ENCODE measurements around the gene SYT11.

Gene SYT11

GRCh38 chr1:155859881-155860871 is 809 bp downstream of the SYT11 start (continued):
- no peak for TF ChIP-seq AEBP2 (tag by site-specific recombination; IDR thresholded peaks at IDR 0.05; ENCODE audit: borderline replicate concordance)
- peak; percentile 36; the same call in 1 of the 2 replicates for TF ChIP-seq ZNF76 (tag by site-specific recombination; IDR thresholded peaks at IDR 0.05; ENCODE audit: borderline replicate concordance, low read depth)
- TF ChIP-seq OVOL3 (tag by site-specific recombination; IDR thresholded peaks at IDR 0.05): no peak
- TF ChIP-seq ZNF394 (tag by site-specific recombination; IDR thresholded peaks at IDR 0.05; ENCODE audit: borderline replicate concordance): peak; percentile 27; the same call in 1 of the 2 replicates
- peak; percentile 82; the same call in 1 of the 2 replicates for TF ChIP-seq ZEB2 (tag by site-specific recombination; IDR thresholded peaks at IDR 0.05)
- 0 out of 2 replicates have a peak, but pooled peaks have one; percentile 22 for TF ChIP-seq BCL11B (tag by site-specific recombination; IDR thresholded peaks at IDR 0.05; ENCODE audit: low read depth)
- TF ChIP-seq ZSCAN23 (tag by site-specific recombination; IDR thresholded peaks at IDR 0.05): 0 out of 2 replicates have a peak, but pooled peaks have one; percentile 51
- TF ChIP-seq ZNF280D (tag by site-specific recombination; IDR thresholded peaks at IDR 0.05): no peak
- TF ChIP-seq ZNF280C (tag by site-specific recombination; IDR thresholded peaks at IDR 0.05): no peak
- TF ChIP-seq ZNF521 (tag by site-specific recombination; IDR thresholded peaks at IDR 0.05): no peak
- peak; percentile 92 for TF ChIP-seq GLIS2 (tag by site-specific recombination; IDR thresholded peaks at IDR 0.05)
- peak; percentile 80 for TF ChIP-seq ZXDB (tag by site-specific recombination; IDR thresholded peaks at IDR 0.05)
- no peak for TF ChIP-seq ZNF202 (tag by site-specific recombination; IDR thresholded peaks at IDR 0.05; ENCODE audit: borderline replicate concordance)
- TF ChIP-seq ZNF792 (tag by site-specific recombination; IDR thresholded peaks at IDR 0.05): no peak
- no peak for TF ChIP-seq ZNF707 (tag by site-specific recombination; IDR thresholded peaks at IDR 0.05)
- TF ChIP-seq PRDM10 (tag by site-specific recombination; IDR thresholded peaks at IDR 0.05): peak; percentile 86
- TF ChIP-seq SP2 (tag by site-specific recombination; IDR thresholded peaks at IDR 0.05): peak; percentile 79
- TF ChIP-seq ZFP69B (tag by site-specific recombination; IDR thresholded peaks at IDR 0.05): peak; percentile 87
- peak; percentile 43; the same call in 1 of the 2 replicates for TF ChIP-seq ZSCAN30 (tag by site-specific recombination; IDR thresholded peaks at IDR 0.05)
- TF ChIP-seq ZNF37A (tag by site-specific recombination; IDR thresholded peaks at IDR 0.05): no peak
- peak; percentile 80 for TF ChIP-seq ZNF366 (tag by site-specific recombination; conservative IDR thresholded peaks at IDR 0.05)
- peak; percentile 29; the same call in 1 of the 2 replicates for TF ChIP-seq PRDM6 (tag by site-specific recombination; IDR thresholded peaks at IDR 0.05)
- peak; percentile 69 for TF ChIP-seq ZNF660 (tag by site-specific recombination; IDR thresholded peaks at IDR 0.05)
- TF ChIP-seq ZNF26 (tag by site-specific recombination; IDR thresholded peaks at IDR 0.05): no peak

Measured in HEK293 (cell line).